ENCODE data around the gene RBPJL. TPM values are rescaled to one million over a fixed set of nuclear protein-coding genes. Genes with fewer than 3 reads are reported as not detected.

RBPJL gene
- polyA plus RNA-seq, 2 of the 4 experiments (the other 2 are of a cell fraction), result not detected

GRCh38 chr20:45347297-45347935 lies 40.8 kb downstream of the RBPJL start:
- Histone ChIP-seq H3K4me2 (peak overlapping the region; percentile 98), H3K9me3 (no peaks in the 10 kb centered on the region), H3K4me3 (peak overlapping the region; percentile 86), H3K27ac (peak overlapping the region; percentile 92 to 96), H3K4me1 (peaks cover 60% of the 10 kb centered on the region)
- no peak for TF ChIP-seq TFCP2L1 (CRISPR knock-in tag; IDR thresholded peaks at IDR 0.05)
- TF ChIP-seq, protein P1, sequence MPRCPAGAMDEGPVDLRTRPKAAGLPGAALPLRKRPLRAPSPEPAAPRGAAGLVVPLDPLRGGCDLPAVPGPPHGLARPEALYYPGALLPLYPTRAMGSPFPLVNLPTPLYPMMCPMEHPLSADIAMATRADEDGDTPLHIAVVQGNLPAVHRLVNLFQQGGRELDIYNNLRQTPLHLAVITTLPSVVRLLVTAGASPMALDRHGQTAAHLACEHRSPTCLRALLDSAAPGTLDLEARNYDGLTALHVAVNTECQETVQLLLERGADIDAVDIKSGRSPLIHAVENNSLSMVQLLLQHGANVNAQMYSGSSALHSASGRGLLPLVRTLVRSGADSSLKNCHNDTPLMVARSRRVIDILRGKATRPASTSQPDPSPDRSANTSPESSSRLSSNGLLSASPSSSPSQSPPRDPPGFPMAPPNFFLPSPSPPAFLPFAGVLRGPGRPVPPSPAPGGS (IDR thresholded peaks at IDR 0.05), result no peak
- TF ChIP-seq, protein P2, sequence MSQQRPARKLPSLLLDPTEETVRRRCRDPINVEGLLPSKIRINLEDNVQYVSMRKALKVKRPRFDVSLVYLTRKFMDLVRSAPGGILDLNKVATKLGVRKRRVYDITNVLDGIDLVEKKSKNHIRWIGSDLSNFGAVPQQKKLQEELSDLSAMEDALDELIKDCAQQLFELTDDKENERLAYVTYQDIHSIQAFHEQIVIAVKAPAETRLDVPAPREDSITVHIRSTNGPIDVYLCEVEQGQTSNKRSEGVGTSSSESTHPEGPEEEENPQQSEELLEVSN (IDR thresholded peaks at IDR 0.05; ENCODE audit: borderline replicate concordance, low read depth), result no peak
- TF ChIP-seq ZSCAN20 (CRISPR knock-in tag; IDR thresholded peaks at IDR 0.05), result no peak
- no peak for TF ChIP-seq EP300 (IDR thresholded peaks at IDR 0.05)
- TF ChIP-seq EHMT2 (IDR thresholded peaks at IDR 0.05; ENCODE audit: low read depth), result no peak
- TF ChIP-seq, protein P3, sequence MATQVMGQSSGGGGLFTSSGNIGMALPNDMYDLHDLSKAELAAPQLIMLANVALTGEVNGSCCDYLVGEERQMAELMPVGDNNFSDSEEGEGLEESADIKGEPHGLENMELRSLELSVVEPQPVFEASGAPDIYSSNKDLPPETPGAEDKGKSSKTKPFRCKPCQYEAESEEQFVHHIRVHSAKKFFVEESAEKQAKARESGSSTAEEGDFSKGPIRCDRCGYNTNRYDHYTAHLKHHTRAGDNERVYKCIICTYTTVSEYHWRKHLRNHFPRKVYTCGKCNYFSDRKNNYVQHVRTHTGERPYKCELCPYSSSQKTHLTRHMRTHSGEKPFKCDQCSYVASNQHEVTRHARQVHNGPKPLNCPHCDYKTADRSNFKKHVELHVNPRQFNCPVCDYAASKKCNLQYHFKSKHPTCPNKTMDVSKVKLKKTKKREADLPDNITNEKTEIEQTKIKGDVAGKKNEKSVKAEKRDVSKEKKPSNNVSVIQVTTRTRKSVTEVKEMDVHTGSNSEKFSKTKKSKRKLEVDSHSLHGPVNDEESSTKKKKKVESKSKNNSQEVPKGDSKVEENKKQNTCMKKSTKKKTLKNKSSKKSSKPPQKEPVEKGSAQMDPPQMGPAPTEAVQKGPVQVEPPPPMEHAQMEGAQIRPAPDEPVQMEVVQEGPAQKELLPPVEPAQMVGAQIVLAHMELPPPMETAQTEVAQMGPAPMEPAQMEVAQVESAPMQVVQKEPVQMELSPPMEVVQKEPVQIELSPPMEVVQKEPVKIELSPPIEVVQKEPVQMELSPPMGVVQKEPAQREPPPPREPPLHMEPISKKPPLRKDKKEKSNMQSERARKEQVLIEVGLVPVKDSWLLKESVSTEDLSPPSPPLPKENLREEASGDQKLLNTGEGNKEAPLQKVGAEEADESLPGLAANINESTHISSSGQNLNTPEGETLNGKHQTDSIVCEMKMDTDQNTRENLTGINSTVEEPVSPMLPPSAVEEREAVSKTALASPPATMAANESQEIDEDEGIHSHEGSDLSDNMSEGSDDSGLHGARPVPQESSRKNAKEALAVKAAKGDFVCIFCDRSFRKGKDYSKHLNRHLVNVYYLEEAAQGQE (IDR thresholded peaks at IDR 0.05), result no peak
- no peak for TF ChIP-seq BHLHE40 (IDR thresholded peaks at IDR 0.05; ENCODE audit: low read depth, low read length)
- TF ChIP-seq, protein P4, sequence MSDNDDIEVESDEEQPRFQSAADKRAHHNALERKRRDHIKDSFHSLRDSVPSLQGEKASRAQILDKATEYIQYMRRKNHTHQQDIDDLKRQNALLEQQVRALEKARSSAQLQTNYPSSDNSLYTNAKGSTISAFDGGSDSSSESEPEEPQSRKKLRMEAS (IDR thresholded peaks at IDR 0.05), result no peak
- no peak for TF ChIP-seq CEBPB (IDR thresholded peaks at IDR 0.05)
- TF ChIP-seq JUNB (IDR thresholded peaks at IDR 0.05), result no peak
- TF ChIP-seq RFX5 (IDR thresholded peaks at IDR 0.05), result no peak
- ChIA-PET POLR2A (interaction anchor here (0.7 to 3.8 kb wide), 7 partner anchors 11 to 58 kb away, joined by 3 to 46 read pairs (median 9); partner anchors contain the start of gene SYS1), CTCF (interaction anchor here (0.9 to 8.9 kb wide), 10 partner anchors 11 to 424 kb away, joined by 3 to 82 read pairs (median 10); partner anchors contain the start of gene SYS1)
- FAIRE-seq, result no peak
- ATAC-seq, result peak; percentile 4 to 32; a peak in 4 of 6 replicates
- 32% methylated on average over 6 of the region's 10 CpGs for WGBS (ENCODE audit: missing lambda C conversion rate)
- no peak for DNase-seq (ENCODE audit: low read depth in 1 of 2, low spot score in 1 of 2)

GRCh38 chr20:45347936-45348778 lies 41.5 kb downstream of the RBPJL start, which contains the start of gene SDC4:
Gene SDC4, minus strand, starts transcription at chr20:45348424. Its CDS starts 40 bp downstream, at chr20:45348384.
- POLR2A ChIA-PET, result interaction anchor here (0.5 to 3.8 kb wide), 10 partner anchors 12 to 431 kb away, joined by 3 to 46 read pairs (median 4); partner anchors contain the start of gene SYS1
- H3K9me3 ChIP-seq, result no peaks in the 10 kb centered on the region
- ATAC-seq (peak; percentile 72 to 81), DNase-seq (ENCODE audit: low read depth in 1 of 2, low spot score in 1 of 2) (peak; percentile 51 to 74), FAIRE-seq (no peak)
- peak within 1 kb of the TSS; percentile 86 for H3K4me3 ChIP-seq
- peaks cover 52% of the 10 kb centered on the region for H3K4me1 ChIP-seq
- 4% methylated on average over 14 of the region's 77 CpGs for WGBS (ENCODE audit: missing lambda C conversion rate)
- CTCF ChIA-PET, result interaction anchor here (0.7 to 8.9 kb wide), 8 partner anchors 11 to 88 kb away, joined by 4 to 82 read pairs (median 12); partner anchors contain the start of gene SYS1
- peak within 1 kb of the TSS; percentile 92 to 96 for H3K27ac ChIP-seq
- H3K4me2 ChIP-seq, result peak within 1 kb of the TSS; percentile 98
- no peak for TF ChIP-seq CHD2 (IDR thresholded peaks at IDR 0.05; ENCODE audit: low read length, partially characterized antibody)
- TF ChIP-seq FOXS1 (CRISPR knock-in tag; IDR thresholded peaks at IDR 0.05), result no peak
- no peak for TF ChIP-seq EP300 (IDR thresholded peaks at IDR 0.05)
- no peak for TF ChIP-seq MYC (IDR thresholded peaks at IDR 0.05; ENCODE audit: borderline replicate concordance, low read length)
- TF ChIP-seq, protein P1 (IDR thresholded peaks at IDR 0.05), result peak; percentile 94; the same call in 2 of the 3 replicates
- TF ChIP-seq, protein P4 (IDR thresholded peaks at IDR 0.05), result peak; percentile 43; the same call in 1 of the 2 replicates
- TF ChIP-seq TP53 (CRISPR knock-in tag; IDR thresholded peaks at IDR 0.05), result no peak
- no peak for TF ChIP-seq NFE2L2 (conservative IDR thresholded peaks at IDR 0.05; ENCODE audit: low read length)
- TF ChIP-seq RFX5 (IDR thresholded peaks at IDR 0.05), result no peak
- TF ChIP-seq ZNF302 (CRISPR knock-in tag; IDR thresholded peaks at IDR 0.05), result no peak
- TF ChIP-seq KDM5A (IDR thresholded peaks at IDR 0.05), result no peak
- no peak for TF ChIP-seq ATOH8 (CRISPR knock-in tag; IDR thresholded peaks at IDR 0.05; ENCODE audit: low read depth)
- TF ChIP-seq HOXB13 (CRISPR knock-in tag; IDR thresholded peaks at IDR 0.05; ENCODE audit: low read depth), result no peak
- TF ChIP-seq RNF2 (IDR thresholded peaks at IDR 0.05; ENCODE audit: borderline replicate concordance, low read depth), result no peak
- no peak for TF ChIP-seq USF2 (IDR thresholded peaks at IDR 0.05)
- TF ChIP-seq POLR2A (IDR thresholded peaks at IDR 0.05; ENCODE audit: low read length), result peak; percentile 99
- TF ChIP-seq ZFP36 (IDR thresholded peaks at IDR 0.05; ENCODE audit: borderline replicate concordance, partially characterized antibody), result no peak
